Hematopoietic multipotent progenitor cell treated with erythropoietin and hydrocortisone succinate and interleukin-3 and kit ligand, for 6 days (in vitro differentiated cells): Measurements from ENCODE around the gene ARID1B.

Experiments
- DNase-seq: peaks from one replicate; pipeline ENCODE4 v3.0.0-alpha.2; 2015

ARID1B gene

GRCh38 chr6:157239671-157240058, 462.5 kb downstream of the ARID1B start:
- DNase-seq = no peak

GRCh38 chr6:157240059-157240959, 463.1 kb downstream of the ARID1B start:
- peak; percentile 37 for DNase-seq

GRCh38 chr6:157240960-157241311, 463.8 kb downstream of the ARID1B start:
- no peak for DNase-seq

- no peak for DNase-seq
These were observed 465.6 kb downstream of the ARID1B start for GRCh38 chr6:157242791-157243190.

GRCh38 chr6:157244175-157244574, 467.0 kb downstream of the ARID1B start:
- no peak for DNase-seq

GRCh38 chr6:157244780-157245179, 467.6 kb downstream of the ARID1B start:
- no peak for DNase-seq

- DNase-seq = no peak
These were observed 468.3 kb downstream of the ARID1B start for GRCh38 chr6:157245436-157245835.

- DNase-seq = no peak
These were observed 469.0 kb downstream of the ARID1B start for GRCh38 chr6:157246048-157246630.

- no peak for DNase-seq
These were observed 469.8 kb downstream of the ARID1B start for GRCh38 chr6:157246771-157247484.

- no peak for DNase-seq
These were observed 471.1 kb downstream of the ARID1B start for GRCh38 chr6:157248264-157248663.

- DNase-seq = no peak
These were observed 472.6 kb downstream of the ARID1B start for GRCh38 chr6:157249826-157250225.

GRCh38 chr6:157251586-157252247, 474.5 kb downstream of the ARID1B start:
- no peak for DNase-seq

- DNase-seq = no peak
These were observed 475.8 kb downstream of the ARID1B start for GRCh38 chr6:157253017-157253416.

GRCh38 chr6:157253699-157254098, 476.5 kb downstream of the ARID1B start:
- no peak for DNase-seq

- DNase-seq = no peak
These were observed 477.4 kb downstream of the ARID1B start for GRCh38 chr6:157254538-157254937.

GRCh38 chr6:157255079-157255478, 477.9 kb downstream of the ARID1B start:
- no peak for DNase-seq

GRCh38 chr6:157258878-157259277, 481.7 kb downstream of the ARID1B start:
- no peak for DNase-seq

- no peak for DNase-seq
These were observed 482.3 kb downstream of the ARID1B start for GRCh38 chr6:157259443-157259842.
